Smooth muscle cell of bladder (primary cell): ENCODE results near the gene GSTK1. TPM values are rescaled to one million over a fixed set of nuclear protein-coding genes. Genes with fewer than 3 reads are reported as not detected.

Experiments
- total RNA-seq: library from RNA; depleted of rRNA; stranded (reverse); fragments of >200 nt; gene quantifications from 2 replicates; pipeline ENCODE4 v1.2.3, GENCODE V29; 2014

GSTK1 gene
- total RNA-seq: 82.6 and 83.4 TPM in 2 replicates

GRCh38 chr7:143263266-143264195 is at the start of gene GSTK1:
GSTK1 (plus strand) TSS chr7:143263441; CDS start chr7:143263514, 73 bp downstream.

GRCh38 chr7:143221737-143222136 is 41.5 kb upstream of the GSTK1 start, which contains the start of gene TAS2R40:
TAS2R40 (plus strand) TSS chr7:143222037; CDS start chr7:143222079, 42 bp downstream.

DNA sequence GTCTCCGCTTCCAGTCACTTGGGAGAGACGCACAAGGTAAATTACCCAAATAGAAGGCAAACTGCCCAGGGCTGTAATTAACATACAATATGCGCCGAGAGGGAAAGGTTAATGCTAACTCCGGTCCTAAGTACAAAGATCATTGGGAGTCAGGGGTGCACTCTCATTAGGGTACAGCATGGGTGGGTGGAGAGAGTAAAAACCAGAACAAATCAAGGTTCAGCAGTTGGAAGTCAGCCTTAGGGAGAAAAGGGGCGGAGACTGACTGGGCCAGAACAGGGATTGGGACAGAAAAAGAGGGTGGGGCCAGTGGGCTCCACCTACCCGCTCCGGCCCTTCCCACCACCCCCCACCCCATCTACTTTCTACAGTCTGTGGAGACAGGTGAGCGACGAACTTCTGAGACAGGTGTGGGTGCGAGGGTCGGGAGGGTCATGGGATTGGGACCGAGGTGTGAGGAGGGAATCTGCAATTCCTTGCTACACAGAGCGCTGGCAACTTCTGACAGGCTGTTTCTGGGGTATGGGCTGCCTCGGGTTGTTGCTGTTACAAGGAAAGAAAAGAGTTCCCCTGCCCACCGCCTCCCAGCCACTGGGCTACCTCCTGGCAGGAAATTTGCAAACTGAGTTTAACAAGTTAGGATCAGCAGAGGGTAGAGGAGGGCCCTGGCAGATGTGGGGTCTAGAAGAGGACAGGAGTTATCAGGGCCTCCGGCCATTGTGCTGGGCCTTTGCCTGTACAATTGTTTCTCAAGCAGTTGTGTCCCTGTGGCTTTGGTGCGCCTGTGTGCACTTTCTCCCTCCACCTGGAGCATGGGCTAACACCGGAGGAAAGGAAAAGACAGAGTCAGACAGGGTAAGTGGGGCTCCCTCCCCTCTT is 21.6 kb downstream of the GSTK1 start, which contains the start of gene TMEM139:
TMEM139 (plus strand) TSS at position 368 of the 879 bp plus-strand sequence. CDS start 1,000 bp downstream, outside the sequence.

DNA sequence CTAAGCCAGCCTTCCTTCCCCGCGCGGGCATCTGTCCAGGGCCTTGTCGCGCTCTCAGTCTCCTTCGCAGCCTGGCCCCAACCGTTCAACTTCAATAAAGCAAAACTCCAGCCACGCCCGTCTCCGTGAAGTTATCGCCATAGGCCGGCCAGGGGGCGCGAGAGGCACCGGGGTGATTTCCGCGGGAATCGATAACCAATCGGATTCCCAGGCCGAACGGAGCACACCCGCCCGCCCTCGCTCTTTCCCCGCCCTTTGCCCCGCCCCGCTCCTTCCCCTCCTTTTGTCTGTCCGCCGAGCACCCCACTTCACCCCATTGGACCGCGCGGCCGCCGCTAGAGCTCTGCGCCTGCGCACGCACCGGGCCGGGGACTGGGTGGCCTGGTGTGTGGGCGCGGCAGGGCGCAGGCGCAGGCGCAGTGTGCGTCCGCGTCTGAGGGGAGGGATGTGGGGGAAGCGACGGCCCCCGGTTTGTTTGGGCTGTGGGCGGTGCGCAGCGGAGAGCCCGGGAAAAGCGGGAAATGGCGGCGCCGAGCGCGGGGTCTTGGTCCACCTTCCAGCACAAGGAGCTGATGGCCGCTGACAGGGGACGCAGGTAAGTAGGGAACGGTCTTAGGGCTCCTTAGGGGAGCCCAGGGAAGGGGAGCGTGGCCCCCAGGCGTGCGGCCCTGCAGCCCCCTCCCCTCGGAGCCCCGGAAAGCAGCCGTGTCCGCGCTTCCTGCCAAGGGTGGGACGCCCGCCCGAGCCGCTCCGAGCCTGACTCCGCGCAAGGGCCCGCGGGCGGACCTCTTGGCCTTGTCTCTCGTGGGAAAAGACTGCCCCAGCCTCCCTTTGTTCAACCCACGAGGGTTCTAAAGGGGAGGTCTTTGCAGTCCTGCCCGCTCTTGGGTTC is 24.9 kb downstream of the GSTK1 start, which contains the start of gene CASP2:
CASP2 (plus strand) TSS at position 417 of the 892 bp plus-strand sequence; CDS start at position 522, 105 bp downstream.

GRCh38 chr7:143315776-143316175 is 52.5 kb downstream of the GSTK1 start, which contains the start of gene CLCN1:
CLCN1 (plus strand) TSS chr7:143316111; CDS start chr7:143316213, 102 bp downstream.

Other genes starting within 250 kb of the GSTK1 start
- gene OR9A2, start 236.3 kb upstream of the GSTK1 start, total RNA-seq: not detected in 2 replicates
- gene OR6V1, start 211.1 kb upstream of the GSTK1 start, total RNA-seq: not detected in 2 replicates
- not detected in 2 replicates for gene PIP, start 131.4 kb upstream of the GSTK1 start, total RNA-seq
- gene TAS2R39, start 80.0 kb upstream of the GSTK1 start, total RNA-seq: not detected in 2 replicates
- not detected in 2 replicates for gene TAS2R40, start 41.4 kb upstream of the GSTK1 start, total RNA-seq
- gene TMEM139, start 21.5 kb downstream of the GSTK1 start, total RNA-seq: not detected in 2 replicates
- gene CASP2, start 24.9 kb downstream of the GSTK1 start, total RNA-seq: 4.0 and 5.4 TPM in 2 replicates
- 0.09 and 0.14 TPM in 2 replicates for gene CLCN1, start 52.7 kb downstream of the GSTK1 start, total RNA-seq
- gene FAM131B, start 99.3 kb downstream of the GSTK1 start, total RNA-seq: 1.00 and 1.9 TPM in 2 replicates
- 9.4 and 14.0 TPM in 2 replicates for gene ZYX, start 117.9 kb downstream of the GSTK1 start, total RNA-seq
- 0.09 and 0.14 TPM in 2 replicates for gene EPHA1, start 145.4 kb downstream of the GSTK1 start, total RNA-seq
- gene TAS2R60, start 180.0 kb downstream of the GSTK1 start, total RNA-seq: not detected in 2 replicates
- gene TAS2R41, start 214.4 kb downstream of the GSTK1 start, total RNA-seq: not detected in 2 replicates